ENCODE data around the gene GDNF.
"Not testable (repeated sequence)": the region's sequence is repeated elsewhere in the genome, so short reads cannot be mapped to it uniquely, and the experiment has no call there.

Gene GDNF

GRCh38 chr5:37781409-37781808 lies 58.4 kb downstream of the GDNF start:
- DNase-seq (ENCODE audit: low read depth), result not testable (repeated sequence)

DNA sequence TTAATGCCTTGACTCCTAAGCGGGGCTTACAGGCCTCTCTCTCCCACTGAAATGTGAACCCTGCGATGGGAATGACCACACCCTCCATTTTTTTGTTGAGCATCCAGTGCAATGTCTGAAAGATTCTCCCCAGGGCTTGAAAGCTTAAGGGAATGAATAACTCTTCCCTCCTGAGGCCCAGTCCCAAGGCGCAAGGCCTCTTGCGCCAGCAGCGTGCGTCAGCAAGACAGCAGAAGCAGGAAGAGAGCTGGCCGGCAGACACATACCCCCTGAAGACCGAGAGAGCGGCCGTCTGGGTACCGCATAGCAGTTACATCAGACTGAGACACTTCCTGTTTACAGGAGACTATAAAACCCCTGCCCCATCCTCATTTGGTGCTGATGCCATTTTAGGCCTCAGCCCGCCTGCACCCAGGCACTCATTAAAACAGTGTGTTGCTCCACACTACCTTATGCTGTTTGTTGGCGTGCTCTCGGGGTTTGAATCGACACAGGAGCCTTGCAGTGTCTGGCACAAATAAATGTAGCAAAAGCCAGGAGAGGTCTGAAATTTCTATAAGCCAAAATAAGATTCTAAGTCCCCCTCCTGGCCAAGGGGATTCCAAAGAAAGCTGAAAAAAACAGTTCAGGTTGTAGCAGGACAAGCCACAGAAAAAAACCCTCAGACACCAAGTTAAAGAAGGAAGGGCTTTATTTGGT lies 62.3 kb downstream of the GDNF start:
- peak; percentile 85 for DNase-seq (ENCODE audit: low read depth)

- DNase-seq (ENCODE audit: low read depth), result peak; percentile 93
Observed at GRCh38 chr5:37776826-37777225, 63.0 kb downstream of the GDNF start.

- no peak for DNase-seq (ENCODE audit: low read depth)
Observed at GRCh38 chr5:37774912-37775483, 64.8 kb downstream of the GDNF start.

DNA sequence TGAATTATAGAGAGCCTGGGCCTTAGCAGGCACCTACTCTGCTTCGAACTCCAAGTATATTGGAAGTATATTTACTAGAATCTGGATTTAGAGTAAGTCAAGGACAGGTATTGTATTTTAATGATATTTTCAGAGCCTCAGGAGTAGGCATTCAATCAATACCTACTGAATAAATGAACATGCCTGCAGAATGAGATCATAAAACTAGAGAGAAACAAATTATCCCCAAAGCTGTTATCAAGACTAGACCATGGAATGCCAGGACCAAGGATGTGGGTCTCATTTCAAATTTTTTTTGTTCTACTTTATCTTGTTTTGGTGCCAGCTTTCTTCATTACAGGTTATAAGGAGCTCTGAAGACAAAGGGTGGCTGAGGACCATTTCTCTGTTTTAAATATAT lies 66.0 kb downstream of the GDNF start:
- no peak for DNase-seq (ENCODE audit: low read depth)

DNA sequence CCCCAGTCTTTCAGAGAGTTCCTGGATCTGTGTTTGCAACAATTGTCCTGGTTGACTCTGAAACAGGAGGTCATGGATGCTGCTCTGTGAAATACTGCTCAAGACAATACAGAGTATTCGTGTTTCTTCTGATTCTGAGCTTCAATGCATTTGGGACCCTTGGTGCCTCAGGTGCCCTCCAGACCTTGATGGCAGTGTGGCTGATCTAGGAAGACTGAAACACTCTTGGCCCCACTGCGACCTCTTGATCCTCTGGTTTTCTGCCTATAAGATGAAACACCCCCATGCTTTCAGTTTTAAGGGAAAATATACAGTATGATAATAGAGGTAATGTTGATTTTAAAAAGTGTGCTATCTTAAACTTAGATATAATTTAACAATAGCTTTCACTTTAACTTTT lies 67.6 kb downstream of the GDNF start:
- no peak for DNase-seq (ENCODE audit: low read depth)

GRCh38 chr5:37771731-37772130 lies 68.1 kb downstream of the GDNF start:
- DNase-seq (ENCODE audit: low read depth), result peak; percentile 97

DNA sequence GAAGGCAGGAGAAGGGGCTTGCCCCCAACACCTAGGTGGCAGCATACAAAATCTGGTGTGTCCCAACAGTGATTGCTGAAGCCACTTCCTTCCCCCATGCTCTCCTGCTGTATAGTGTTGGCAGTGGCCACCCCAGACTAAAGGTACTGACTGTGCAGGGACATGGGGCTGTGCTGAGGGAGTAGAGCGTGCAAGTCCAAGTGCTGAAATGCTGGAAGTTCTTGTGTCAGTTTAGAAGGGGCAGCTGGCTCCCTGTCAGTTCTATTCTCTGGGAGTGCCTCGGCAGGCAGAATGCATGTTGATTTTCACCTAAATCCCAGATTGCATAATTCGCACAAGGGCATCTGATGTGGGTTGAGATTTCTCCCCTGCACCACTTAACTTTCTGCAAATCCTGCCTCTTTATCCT lies 68.6 kb downstream of the GDNF start:
- no peak for DNase-seq (ENCODE audit: low read depth)

GRCh38 chr5:37770786-37771185 lies 69.1 kb downstream of the GDNF start:
- DNase-seq (ENCODE audit: low read depth), result no peak

- DNase-seq (ENCODE audit: low read depth), result no peak
Observed at GRCh38 chr5:37769840-37770239, 70.0 kb downstream of the GDNF start.

DNA sequence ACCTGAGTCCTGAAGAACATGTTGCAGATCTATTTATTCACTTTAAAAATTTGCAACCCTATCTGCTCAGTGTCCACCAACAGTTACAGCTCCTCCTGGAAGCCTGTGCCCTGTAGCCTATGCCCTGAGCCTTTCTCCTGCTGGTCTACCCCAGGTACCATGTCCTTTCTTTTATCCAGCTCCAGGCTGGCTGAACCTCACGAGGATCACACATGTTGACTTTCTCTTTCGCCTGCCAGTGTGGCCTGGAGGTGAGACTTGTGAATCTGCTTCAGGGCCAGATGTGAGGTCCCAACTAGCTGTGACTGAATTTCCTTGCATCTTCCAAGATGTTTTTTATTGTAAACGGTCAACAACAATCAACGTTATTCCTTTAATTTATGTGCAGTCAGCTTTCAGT lies 70.7 kb downstream of the GDNF start:
- no peak for DNase-seq (ENCODE audit: low read depth)

DNA sequence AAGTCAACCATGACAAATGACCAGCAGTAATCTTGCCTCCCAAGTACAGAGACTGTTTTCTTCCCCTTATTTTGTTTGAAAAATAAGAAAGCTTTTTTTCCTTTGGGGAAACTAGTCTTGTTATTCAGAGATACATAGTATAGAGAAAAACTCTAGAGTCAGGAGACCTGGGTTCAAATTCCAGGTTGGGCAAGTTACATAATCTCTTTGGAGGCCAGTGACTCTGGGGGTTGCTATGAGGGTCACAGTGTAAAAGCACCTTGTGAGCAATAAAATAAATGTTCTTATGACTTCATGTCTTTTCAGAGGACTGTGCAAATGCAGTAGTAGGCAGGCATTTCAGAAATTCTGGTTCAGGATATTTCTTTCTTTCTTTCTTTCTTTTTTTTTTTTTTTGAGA lies 71.5 kb downstream of the GDNF start:
- DNase-seq (ENCODE audit: low read depth), result no peak

DNA sequence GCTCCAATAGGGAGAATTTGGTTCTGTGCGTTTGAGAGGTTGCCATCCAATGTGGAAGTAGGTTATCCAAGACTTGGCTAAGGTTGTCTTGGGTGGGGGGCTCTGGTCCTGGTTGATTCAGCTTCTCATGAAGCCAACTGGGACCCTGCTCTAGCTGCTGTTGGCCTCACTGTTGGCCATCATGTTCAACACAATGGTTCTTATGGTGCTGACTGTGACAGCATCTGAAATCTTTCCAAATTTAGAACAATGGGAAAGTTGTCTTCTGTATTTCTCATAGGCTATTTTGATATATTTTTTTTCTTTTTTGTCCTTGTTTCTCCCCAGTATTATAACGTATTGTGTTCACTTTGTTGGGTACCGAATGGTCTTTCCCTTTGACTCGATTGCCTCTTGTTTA lies 71.9 kb downstream of the GDNF start:
- DNase-seq (ENCODE audit: low read depth), result no peak

GRCh38 chr5:37767251-37767650 lies 72.6 kb downstream of the GDNF start:
- no peak for DNase-seq (ENCODE audit: low read depth)

Data from GM04504 (cell line).